WTC11 (cell line): ENCODE data around the gene TTLL5. TPM values are rescaled to one million over a fixed set of nuclear protein-coding genes. Genes with fewer than 3 reads are reported as not detected.

Source experiments
- ATAC-seq: fragments of 200-7000 bp; cut with Tn5 transposase; 2 replicates; pipeline ENCODE4 v1.10.0; 2021; ENCODE audit warnings: mild to moderate bottlenecking, moderate library complexity
- CTCF ChIA-PET: fragments of 300-600 bp; sonication (Branson Sonifier 250); formaldehyde crosslinking; loops from one replicate; lab custom pipeline; 2021; ENCODE audit warnings: antibody characterized with exemption; lab: Charles Lee
- POLR2A ChIA-PET: fragments of 350-600 bp; sonication (Branson Sonifier 250); formaldehyde crosslinking; loops from one replicate; lab custom pipeline; 2021; ENCODE audit warnings: antibody characterized with exemption; lab: Charles Lee
- DNase-seq: peaks from one replicate; pipeline ENCODE4 v3.0.0; 2021; ENCODE audit warnings: low spot score
- H3K27ac Mint-ChIP-seq: 2 replicates; pipeline ENCODE4 v1.8.0; 2021; ENCODE audit warnings: mixed read lengths
- H3K27me3 Mint-ChIP-seq: 2 replicates; pipeline ENCODE4 v1.8.0; 2021; ENCODE audit warnings: low read depth, mild to moderate bottlenecking, moderate library complexity, mixed read lengths
- H3K36me3 Mint-ChIP-seq: 2 replicates; pipeline ENCODE4 v1.8.0; 2021; ENCODE audit warnings: mixed read lengths
- H3K4me1 Mint-ChIP-seq: 2 replicates; pipeline ENCODE4 v1.8.0; 2022; ENCODE audit warnings: mixed read lengths
- H3K4me3 Mint-ChIP-seq: 2 replicates; pipeline ENCODE4 v1.8.0; 2021; ENCODE audit warnings: mild to moderate bottlenecking, moderate library complexity, mixed read lengths
- H3K9me3 Mint-ChIP-seq: 2 replicates; pipeline ENCODE4 v1.8.0; 2021; ENCODE audit warnings: mixed read lengths
- ATF6 ChIP-seq: sonication (generic); formaldehyde crosslinking; IDR thresholded peaks from 2 replicates; pipeline ENCODE4 v1.8.1; 2023; ENCODE audit warnings: mild to moderate bottlenecking, missing genetic modification reagents
- CREB1 ChIP-seq: sonication (generic); formaldehyde crosslinking; IDR thresholded peaks from 2 replicates; pipeline ENCODE4 v1.8.0; 2023; ENCODE audit warnings: mild to moderate bottlenecking, missing genetic modification reagents
- CREM ChIP-seq: sonication (generic); formaldehyde crosslinking; IDR thresholded peaks from 2 replicates; pipeline ENCODE4 v1.8.1; 2022; ENCODE audit warnings: mild to moderate bottlenecking, missing genetic modification reagents, moderate library complexity
- ERG ChIP-seq: fragments of 250-450 bp; sonication (Bioruptor Pico); IDR thresholded peaks from 2 replicates; pipeline ENCODE4 v1.8.0; 2021; ENCODE audit warnings: mild to moderate bottlenecking
- JAZF1 ChIP-seq: fragments of 250-450 bp; sonication (Bioruptor Pico); IDR thresholded peaks from 2 replicates; pipeline ENCODE4 v1.9.0; 2021; ENCODE audit warnings: moderate library complexity, mild to moderate bottlenecking, inconsistent platforms
- MYBL2 ChIP-seq: sonication (generic); formaldehyde crosslinking; IDR thresholded peaks from 2 replicates; pipeline ENCODE4 v1.8.1; 2023; ENCODE audit warnings: mild to moderate bottlenecking, moderate library complexity, missing genetic modification reagents
- NR3C1 ChIP-seq: sonication (generic); formaldehyde crosslinking; conservative IDR thresholded peaks from 2 replicates; pipeline ENCODE4 v1.8.1; 2023; ENCODE audit warnings: low read depth, mild to moderate bottlenecking, missing genetic modification reagents
- PRDM15 ChIP-seq: sonication (generic); formaldehyde crosslinking; IDR thresholded peaks from 2 replicates; pipeline ENCODE4 v1.8.0; 2022; ENCODE audit warnings: missing genetic modification reagents
- PRRX2 ChIP-seq: fragments of 250-450 bp; sonication (Bioruptor Pico); IDR thresholded peaks from 2 replicates; pipeline ENCODE4 v1.8.0; 2021; ENCODE audit warnings: mild to moderate bottlenecking
- RELA ChIP-seq: sonication (generic); formaldehyde crosslinking; IDR thresholded peaks from 2 replicates; pipeline ENCODE4 v1.8.1; 2022; ENCODE audit warnings: missing genetic modification reagents, mild to moderate bottlenecking, borderline replicate concordance
- ZMAT4 ChIP-seq: fragments of 250-450 bp; sonication (Bioruptor Pico); IDR thresholded peaks from 2 replicates; pipeline ENCODE4 v1.9.0; 2021; ENCODE audit warnings: mild to moderate bottlenecking
- ZNF138 ChIP-seq: sonication (generic); formaldehyde crosslinking; conservative IDR thresholded peaks from 2 replicates; pipeline ENCODE4 v1.8.1; 2022; ENCODE audit warnings: mild to moderate bottlenecking, moderate library complexity, missing genetic modification reagents
- ZNF416 ChIP-seq: fragments of 250-450 bp; sonication (Bioruptor Pico); IDR thresholded peaks from 2 replicates; pipeline ENCODE4 v1.9.0; 2021; ENCODE audit warnings: mild to moderate bottlenecking, inconsistent platforms
- ZNF671 ChIP-seq: fragments of 250-450 bp; sonication (Bioruptor Pico); IDR thresholded peaks from 2 replicates; pipeline ENCODE4 v1.8.0; 2021; ENCODE audit warnings: mild to moderate bottlenecking
- total RNA-seq: library from RNA; stranded (reverse); gene quantifications from 3 replicates; pipeline ENCODE4 v1.2.3, GENCODE V29; 2021
- TF ChIP-seq, protein P1 (sequence below): sonication (generic); formaldehyde crosslinking; IDR thresholded peaks from 2 replicates; pipeline ENCODE4 v1.8.0; 2022; ENCODE audit warnings: mild to moderate bottlenecking, missing genetic modification reagents
- TF ChIP-seq, protein P2 (sequence below): fragments of 250-450 bp; sonication (Bioruptor Pico); IDR thresholded peaks from 2 replicates; pipeline ENCODE4 v1.9.0; 2021; ENCODE audit warnings: moderate library complexity, mild to moderate bottlenecking, inconsistent platforms, borderline replicate concordance
- TF ChIP-seq, protein P3 (sequence below): sonication (generic); formaldehyde crosslinking; IDR thresholded peaks from 2 replicates; pipeline ENCODE4 v1.8.1; 2022; ENCODE audit warnings: missing genetic modification reagents, borderline replicate concordance
- TF ChIP-seq, protein P4 (sequence below): sonication (generic); formaldehyde crosslinking; IDR thresholded peaks from 2 replicates; pipeline ENCODE4 v1.8.1; 2022; ENCODE audit warnings: low read depth, missing genetic modification reagents, borderline replicate concordance
- TF ChIP-seq, protein P5 (sequence below): fragments of 250-450 bp; sonication (Bioruptor Pico); IDR thresholded peaks from 2 replicates; pipeline ENCODE4 v1.9.0; 2021; ENCODE audit warnings: mild to moderate bottlenecking, borderline replicate concordance

TTLL5 gene
- total RNA-seq, 1 experiment from 2014 or later = 39.6 TPM

DNA sequence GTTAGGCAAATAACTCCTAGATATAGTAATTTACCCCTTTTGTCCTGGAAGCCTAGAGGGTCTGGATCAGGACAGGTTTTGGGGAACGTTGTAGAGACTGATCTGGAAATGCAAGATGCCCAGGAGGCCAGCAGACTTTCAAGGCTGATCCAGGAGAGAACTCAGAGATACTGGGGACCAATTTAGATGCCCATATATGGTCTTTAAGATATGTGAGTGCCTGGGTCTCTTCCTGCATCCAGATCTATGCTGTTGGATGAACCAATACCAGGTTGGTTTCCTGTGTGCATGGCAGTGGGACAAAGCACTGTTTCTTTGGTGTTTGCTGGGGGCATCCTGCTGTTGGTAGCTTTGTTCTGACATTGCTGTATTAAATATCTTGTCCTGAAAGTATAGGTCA, 5.8 kb upstream of the TTLL5 start:
- Mint-ChIP-seq H3K4me3 (no peak overlapping the region), H3K27ac (no peak overlapping the region), H3K27me3 (no peaks in the 10 kb centered on the region), H3K9me3 (no peaks in the 10 kb centered on the region), H3K4me1 (peaks cover 8% of the 10 kb centered on the region), H3K36me3 (peaks cover 40% of the 10 kb centered on the region)
- POLR2A ChIA-PET = no interaction called here
- DNase-seq (no peak), ATAC-seq (no peak)
- no peak for TF ChIP-seq PRDM15
- TF ChIP-seq, protein P1, sequence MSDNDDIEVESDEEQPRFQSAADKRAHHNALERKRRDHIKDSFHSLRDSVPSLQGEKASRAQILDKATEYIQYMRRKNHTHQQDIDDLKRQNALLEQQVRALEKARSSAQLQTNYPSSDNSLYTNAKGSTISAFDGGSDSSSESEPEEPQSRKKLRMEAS (CRISPR knock-in tag) = no peak
- no peak for TF ChIP-seq ERG (CRISPR knock-in tag)
- TF ChIP-seq CREB1 (CRISPR knock-in tag) = no peak
- no peak for TF ChIP-seq RELA (CRISPR knock-in tag)
- TF ChIP-seq, protein P2, sequence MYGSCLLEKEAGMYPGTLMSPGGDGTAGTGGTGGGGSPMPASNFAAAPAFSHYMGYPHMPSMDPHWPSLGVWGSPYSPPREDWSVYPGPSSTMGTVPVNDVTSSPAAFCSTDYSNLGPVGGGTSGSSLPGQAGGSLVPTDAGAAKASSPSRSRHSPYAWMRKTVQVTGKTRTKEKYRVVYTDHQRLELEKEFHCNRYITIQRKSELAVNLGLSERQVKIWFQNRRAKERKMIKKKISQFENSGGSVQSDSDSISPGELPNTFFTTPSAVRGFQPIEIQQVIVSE (CRISPR knock-in tag) = no peak
- no peak for TF ChIP-seq NR3C1 (CRISPR knock-in tag)
- no peak for TF ChIP-seq MYBL2 (CRISPR knock-in tag)
- no peak for TF ChIP-seq ZNF138 (CRISPR knock-in tag)
- TF ChIP-seq ZMAT4 (CRISPR knock-in tag) = no peak
- TF ChIP-seq PRRX2 (CRISPR knock-in tag) = no peak
- TF ChIP-seq ZNF671 = no peak
- TF ChIP-seq, protein P3, sequence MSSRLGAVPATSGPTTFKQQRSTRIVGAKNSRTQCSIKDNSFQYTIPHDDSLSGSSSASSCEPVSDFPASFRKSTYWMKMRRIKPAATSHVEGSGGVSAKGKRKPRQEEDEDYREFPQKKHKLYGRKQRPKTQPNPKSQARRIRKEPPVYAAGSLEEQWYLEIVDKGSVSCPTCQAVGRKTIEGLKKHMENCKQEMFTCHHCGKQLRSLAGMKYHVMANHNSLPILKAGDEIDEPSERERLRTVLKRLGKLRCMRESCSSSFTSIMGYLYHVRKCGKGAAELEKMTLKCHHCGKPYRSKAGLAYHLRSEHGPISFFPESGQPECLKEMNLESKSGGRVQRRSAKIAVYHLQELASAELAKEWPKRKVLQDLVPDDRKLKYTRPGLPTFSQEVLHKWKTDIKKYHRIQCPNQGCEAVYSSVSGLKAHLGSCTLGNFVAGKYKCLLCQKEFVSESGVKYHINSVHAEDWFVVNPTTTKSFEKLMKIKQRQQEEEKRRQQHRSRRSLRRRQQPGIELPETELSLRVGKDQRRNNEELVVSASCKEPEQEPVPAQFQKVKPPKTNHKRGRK (CRISPR knock-in tag) = no peak
- TF ChIP-seq ZNF416 (CRISPR knock-in tag) = no peak
- TF ChIP-seq JAZF1 (CRISPR knock-in tag) = no peak
- TF ChIP-seq CREM (CRISPR knock-in tag) = no peak
- TF ChIP-seq, protein P4, sequence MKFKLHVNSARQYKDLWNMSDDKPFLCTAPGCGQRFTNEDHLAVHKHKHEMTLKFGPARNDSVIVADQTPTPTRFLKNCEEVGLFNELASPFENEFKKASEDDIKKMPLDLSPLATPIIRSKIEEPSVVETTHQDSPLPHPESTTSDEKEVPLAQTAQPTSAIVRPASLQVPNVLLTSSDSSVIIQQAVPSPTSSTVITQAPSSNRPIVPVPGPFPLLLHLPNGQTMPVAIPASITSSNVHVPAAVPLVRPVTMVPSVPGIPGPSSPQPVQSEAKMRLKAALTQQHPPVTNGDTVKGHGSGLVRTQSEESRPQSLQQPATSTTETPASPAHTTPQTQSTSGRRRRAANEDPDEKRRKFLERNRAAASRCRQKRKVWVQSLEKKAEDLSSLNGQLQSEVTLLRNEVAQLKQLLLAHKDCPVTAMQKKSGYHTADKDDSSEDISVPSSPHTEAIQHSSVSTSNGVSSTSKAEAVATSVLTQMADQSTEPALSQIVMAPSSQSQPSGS (CRISPR knock-in tag) = no peak
- TF ChIP-seq, protein P5, sequence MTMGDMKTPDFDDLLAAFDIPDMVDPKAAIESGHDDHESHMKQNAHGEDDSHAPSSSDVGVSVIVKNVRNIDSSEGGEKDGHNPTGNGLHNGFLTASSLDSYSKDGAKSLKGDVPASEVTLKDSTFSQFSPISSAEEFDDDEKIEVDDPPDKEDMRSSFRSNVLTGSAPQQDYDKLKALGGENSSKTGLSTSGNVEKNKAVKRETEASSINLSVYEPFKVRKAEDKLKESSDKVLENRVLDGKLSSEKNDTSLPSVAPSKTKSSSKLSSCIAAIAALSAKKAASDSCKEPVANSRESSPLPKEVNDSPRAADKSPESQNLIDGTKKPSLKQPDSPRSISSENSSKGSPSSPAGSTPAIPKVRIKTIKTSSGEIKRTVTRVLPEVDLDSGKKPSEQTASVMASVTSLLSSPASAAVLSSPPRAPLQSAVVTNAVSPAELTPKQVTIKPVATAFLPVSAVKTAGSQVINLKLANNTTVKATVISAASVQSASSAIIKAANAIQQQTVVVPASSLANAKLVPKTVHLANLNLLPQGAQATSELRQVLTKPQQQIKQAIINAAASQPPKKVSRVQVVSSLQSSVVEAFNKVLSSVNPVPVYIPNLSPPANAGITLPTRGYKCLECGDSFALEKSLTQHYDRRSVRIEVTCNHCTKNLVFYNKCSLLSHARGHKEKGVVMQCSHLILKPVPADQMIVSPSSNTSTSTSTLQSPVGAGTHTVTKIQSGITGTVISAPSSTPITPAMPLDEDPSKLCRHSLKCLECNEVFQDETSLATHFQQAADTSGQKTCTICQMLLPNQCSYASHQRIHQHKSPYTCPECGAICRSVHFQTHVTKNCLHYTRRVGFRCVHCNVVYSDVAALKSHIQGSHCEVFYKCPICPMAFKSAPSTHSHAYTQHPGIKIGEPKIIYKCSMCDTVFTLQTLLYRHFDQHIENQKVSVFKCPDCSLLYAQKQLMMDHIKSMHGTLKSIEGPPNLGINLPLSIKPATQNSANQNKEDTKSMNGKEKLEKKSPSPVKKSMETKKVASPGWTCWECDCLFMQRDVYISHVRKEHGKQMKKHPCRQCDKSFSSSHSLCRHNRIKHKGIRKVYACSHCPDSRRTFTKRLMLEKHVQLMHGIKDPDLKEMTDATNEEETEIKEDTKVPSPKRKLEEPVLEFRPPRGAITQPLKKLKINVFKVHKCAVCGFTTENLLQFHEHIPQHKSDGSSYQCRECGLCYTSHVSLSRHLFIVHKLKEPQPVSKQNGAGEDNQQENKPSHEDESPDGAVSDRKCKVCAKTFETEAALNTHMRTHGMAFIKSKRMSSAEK = no peak
- TF ChIP-seq ATF6 (CRISPR knock-in tag) = no peak
- CTCF ChIA-PET = interaction anchor here (0.5 to 8.1 kb wide), 7 partner anchors 10 to 415 kb away, joined by 3 to 198 read pairs (median 6); partner anchors contain the start of gene FLVCR2
